Right hindlimb (tissue), 1 donor: ENCODE data around the gene TAS2R39.

Experiments
- DNase-seq: peaks from one replicate; pipeline ENCODE4 v3.0.0-alpha.2; 2018

The TAS2R39 gene

DNA sequence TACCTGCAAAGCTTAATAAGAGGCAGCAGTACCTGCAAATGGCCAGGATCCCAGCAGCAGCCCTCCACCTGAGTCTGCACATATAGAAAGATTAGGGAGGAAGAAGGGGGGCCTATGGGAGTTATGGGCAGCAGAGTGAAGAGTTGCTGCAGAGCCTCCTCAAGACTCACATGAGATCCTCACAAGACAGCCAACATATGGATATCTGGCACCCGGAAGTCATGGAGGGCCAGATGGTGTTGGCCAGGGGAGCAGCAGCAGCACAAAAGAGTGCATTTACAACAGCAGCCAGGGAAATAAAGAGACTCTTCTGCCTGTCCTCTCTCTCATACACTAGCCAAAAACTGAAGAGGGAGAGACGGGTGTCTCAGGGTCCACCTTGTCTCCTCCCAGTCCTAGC lies 34.6 kb downstream of the TAS2R39 start:
- no peak for DNase-seq

DNA sequence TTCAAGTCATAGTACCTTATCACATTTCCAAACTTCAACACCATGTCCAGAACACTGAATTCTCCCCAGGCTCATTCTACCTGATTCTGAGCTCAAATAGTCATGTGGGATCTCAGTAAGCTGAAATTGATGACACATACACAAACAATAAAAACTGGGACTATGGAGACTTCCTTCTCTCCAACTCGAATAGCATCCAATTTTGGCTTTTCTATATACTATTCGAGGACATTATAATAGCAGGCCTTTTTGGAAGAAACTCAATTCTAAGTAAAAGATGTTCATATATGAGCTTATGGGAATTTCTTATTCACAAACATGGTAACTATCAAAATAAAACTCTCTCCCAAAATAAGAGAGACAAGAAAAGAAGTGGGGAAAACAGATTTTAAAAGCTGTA lies 38.1 kb downstream of the TAS2R39 start:
- no peak for DNase-seq

DNA sequence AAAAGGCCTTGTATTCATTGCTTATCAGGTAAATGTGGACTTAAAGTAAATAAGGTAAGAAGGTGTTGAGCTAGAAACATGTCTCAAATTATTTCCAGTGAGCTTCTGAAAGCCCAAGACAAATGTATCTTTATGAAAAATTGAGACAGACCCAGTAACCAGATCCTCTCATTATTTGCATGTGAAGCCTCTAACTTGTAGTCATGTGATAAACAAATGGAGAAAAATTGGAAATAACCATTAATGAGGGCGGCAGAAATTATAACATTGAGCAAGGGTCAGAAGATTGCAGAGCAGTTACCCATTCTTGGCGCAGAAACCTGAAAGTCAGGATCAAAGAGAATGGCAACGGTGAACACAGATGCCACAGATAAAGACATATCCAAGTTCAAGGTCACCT lies 38.5 kb downstream of the TAS2R39 start, which contains the start of gene TAS2R40:
Gene TAS2R40, plus strand, starts transcription at position 301 of the 400 bp plus-strand sequence. Its CDS starts 42 bp downstream, at position 343.
- DNase-seq, result no peak

DNA sequence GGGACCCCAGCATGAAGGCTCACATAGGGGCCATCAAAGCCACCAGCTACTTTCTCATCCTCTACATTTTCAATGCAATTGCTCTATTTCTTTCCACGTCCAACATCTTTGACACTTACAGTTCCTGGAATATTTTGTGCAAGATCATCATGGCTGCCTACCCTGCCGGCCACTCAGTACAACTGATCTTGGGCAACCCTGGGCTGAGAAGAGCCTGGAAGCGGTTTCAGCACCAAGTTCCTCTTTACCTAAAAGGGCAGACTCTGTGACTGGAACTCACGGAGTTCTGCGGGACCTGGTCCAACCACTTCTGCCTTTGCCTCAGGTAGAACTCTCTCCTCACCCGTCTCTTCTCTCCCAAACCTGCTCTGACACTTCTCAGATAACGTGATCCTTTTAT lies 39.6 kb downstream of the TAS2R39 start:
- DNase-seq, result no peak

DNA sequence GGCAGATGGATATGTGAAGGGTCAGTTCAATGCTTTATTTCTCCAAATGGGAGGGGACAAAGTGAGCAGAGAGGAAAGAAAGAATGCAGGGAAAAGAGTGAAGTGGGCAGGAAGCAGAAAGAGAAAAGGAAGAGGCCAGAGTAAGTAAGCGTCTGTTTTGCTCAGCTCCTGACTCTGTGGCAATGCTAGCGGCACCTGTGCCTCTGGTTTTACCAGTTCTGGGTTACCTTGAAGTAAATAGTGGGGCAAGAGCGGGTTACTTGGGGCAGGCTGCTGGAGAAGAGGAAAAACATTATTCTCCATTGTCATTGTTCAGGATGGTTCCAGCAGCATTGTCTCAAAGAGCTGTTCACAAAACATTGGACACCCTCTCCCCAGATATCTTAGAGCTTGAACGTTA lies 40.6 kb downstream of the TAS2R39 start:
- DNase-seq, result no peak

DNA sequence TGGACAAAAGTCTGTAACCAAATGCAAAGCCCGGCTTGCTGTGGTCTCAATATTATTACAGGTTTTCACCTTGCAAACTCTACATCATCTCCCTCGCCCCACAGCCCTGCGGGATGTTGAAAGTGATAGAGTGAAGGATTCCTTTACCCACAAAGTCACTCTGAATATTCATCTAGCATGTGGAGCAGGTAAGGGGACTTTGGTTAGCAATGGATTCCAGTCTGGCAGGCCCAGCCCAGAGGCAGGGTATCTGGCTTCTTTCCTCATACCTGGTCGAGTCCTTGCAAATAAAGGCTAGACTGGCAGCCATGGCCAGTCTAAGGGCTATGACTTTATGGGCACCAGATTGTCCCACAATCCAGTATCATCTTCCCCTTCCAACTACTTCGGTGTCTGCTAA lies 41.8 kb downstream of the TAS2R39 start:
- no peak for DNase-seq

DNA sequence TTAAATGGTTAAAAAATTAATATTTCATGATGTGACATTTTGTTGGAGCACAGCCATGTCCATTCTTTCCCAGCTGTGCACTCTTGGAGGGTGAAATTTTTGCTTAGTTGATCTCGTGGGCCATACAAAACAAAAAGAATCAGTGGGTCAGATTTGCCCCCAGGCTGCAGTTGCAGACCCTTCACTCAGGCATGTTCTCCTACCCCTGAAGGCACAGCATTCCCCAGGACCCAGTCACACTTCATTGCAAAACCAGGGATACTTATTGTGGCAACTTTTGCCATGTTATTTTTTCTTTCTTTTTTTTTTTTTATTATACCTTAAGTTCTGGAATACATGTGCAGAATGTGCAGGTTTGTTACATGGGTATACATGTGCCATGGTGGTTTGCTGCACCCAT lies 44.6 kb downstream of the TAS2R39 start:
- no peak for DNase-seq

DNA sequence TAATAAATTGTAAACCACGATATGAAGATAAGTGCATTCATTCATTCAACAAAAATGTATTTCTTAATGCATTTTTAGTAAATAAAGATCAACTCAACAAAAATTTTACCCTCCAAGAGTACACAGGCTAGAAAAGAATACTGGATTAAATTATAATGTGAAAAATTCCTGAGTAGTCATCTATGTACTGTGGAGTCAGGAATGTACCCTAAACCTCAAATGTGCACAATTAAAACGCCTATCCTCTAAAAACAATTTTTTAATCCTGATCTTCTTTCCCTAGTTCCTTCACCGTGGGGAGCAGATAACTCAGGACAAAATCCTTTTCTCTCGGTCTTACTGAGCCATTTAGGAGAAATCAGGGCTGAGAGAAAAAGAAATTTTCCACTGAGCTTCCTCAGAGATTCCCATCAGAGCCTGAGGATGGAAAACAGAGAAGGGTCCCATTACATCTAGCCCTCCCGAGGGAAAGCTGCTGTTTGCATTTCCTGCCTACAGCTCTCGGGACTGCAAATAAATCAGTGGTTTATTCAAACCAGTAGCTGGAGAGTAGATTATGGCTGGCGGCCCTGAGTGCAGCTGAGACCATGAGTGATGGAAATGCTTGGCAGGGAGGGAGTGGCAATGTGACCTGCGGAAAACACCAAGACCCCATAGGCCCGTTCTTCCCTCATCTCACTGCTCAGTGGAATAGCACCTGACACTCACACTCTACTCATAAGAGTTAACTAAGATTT lies 46.0 kb downstream of the TAS2R39 start:
- DNase-seq, result peak; percentile 35

DNA sequence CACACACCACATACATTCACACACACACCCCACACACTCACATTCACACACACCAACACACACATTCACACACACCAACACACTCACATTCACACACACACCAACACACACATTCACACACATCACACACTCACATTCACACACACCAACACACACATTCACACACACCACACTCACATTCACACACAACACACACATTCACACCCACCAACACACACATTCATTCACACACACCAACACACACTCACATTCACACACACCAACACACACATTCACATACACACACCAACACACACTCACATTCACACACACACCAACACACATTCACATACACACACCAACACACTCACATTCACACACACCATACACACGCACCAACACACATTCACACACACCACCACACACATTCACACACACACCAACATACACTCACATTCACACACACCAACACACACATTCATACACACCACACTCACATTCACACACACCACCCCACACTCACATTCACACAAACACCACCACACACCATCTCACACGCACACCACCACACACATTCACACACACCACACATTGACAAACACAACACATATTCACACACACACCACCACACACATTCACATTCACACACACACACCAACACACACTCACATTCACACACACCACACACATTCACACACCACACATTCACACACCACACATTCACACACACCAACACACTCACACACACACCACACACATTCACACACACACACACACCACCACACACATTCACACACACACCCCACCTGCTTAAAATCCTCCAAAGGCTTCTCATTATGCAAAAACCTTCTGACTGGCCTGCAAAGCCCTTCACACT lies 47.6 kb downstream of the TAS2R39 start:
- no peak for DNase-seq
